ENCODE results near the gene MRPL55.

Gene MRPL55

DNA sequence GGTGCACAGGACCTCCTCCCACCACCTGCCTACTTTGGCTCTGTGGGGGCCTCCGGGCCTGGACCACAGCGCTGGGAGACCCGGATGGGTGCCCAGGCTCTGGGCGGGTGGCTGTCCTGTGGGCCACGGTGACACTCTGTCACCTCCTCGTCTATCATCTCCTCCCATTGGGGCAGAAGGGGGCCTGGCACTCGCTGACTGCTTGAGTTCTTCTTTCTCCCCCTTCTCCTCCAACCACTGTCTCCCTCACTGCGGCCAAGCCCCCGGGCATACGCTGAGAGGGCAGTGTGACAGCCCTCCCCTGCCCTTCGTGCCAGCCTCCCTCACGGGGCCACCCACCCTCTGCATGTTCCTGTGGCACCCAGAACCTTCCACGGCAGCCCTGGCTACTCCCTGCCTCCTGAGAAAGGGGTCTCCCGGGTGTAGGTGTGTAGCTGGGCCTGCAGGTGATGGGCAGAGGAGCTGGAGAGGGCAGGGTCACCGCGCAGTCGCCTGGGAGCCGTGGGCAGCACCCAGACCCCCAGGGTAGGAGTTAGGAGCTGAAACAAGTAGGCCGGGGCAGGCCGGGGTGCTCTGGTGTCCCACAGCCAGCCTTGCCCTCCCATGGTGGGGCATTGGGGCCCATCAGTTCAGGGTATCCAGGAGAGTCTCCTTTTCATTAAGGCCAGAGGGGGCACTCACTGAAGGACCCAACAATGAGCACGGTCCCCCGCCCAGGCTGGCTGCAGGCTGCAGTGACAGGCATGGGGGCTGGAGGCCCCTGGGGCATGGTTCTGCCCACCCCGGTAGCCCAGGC lies 35.8 kb downstream of the MRPL55 start:
- no peak for DNase-seq (ENCODE audit: low read depth in 1 of 2, low spot score in 1 of 2)

DNA sequence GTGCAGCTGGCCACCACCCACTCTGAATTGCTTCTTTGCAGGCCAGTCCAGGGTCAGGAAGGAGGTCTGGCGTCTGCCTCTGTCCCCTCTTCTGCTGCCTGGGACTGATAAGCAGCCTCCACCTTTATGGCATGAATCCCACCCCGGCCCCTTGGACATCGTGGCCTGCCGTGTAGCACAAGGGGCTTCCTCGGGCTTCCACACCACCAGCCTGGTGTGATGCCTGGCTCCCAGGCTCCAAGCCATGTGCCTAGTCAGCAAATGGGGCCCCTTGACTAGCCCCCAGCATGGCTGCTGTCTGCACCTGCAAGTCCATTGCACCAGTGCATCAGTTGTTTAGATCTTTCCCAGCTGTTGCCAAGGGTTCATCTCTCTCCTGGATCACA lies 36.4 kb downstream of the MRPL55 start:
- DNase-seq (ENCODE audit: low read depth in 1 of 2, low spot score in 1 of 2): no peak

DNA sequence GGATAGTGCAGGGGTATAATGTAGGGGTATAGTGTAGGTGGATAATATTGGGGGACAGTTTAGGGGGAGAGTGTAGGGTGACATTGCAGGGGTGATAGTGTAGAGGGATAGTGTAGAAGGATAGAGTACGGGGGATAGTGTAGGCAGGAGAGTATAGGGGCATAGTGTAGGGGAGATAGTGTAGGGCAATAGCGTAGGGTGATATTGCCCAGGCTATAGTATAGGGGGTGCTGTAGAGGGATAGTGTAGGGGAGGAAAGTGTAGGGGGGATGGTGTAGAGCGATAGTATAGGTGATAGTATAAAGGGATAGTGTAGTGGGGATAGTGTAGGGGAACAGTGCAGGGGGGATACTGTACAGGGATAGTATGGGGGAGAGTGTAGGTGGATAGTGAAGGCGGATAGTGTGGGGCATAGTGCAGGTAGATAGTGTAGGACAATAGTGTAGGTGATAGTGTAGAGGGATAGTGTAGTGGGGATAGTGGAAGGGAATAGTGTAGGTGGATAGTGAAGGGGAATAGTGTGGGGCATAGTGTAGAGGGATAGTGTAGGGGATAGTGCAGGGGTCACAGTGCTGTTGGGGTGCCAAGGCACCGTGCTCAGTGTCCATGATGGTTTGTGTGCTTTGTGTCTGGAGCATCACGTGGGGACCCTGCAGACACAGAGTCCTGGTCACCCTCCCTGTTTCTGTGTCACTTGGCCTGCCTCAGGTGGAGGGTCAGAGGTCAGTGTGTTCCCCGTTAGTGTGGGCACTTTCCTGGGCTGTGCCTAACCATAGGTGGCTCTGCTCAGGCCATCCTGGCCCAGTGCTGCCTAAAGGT lies 37.1 kb downstream of the MRPL55 start:
- no peak for DNase-seq (ENCODE audit: low read depth in 1 of 2, low spot score in 1 of 2)

DNA sequence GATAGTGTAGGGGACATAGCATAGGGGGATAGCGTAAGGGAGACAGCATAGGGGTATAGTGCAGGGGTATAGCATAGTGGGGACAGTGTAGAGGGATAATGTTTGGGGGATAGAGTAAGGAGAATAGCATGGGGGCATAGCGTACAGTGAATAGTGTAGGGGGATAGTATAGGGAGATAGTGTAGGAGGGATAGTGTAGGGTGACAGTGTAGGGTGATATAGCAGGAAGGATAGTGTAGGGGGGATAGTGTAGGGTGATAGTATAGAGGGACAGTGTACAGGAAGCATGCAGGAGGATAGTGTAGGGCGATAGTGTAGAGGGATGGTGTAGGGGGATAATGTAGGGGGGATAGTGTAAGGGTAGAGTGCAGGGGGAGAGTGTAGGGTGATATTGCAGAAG lies 38.2 kb downstream of the MRPL55 start:
- DNase-seq (ENCODE audit: low read depth in 1 of 2, low spot score in 1 of 2): no peak

DNA sequence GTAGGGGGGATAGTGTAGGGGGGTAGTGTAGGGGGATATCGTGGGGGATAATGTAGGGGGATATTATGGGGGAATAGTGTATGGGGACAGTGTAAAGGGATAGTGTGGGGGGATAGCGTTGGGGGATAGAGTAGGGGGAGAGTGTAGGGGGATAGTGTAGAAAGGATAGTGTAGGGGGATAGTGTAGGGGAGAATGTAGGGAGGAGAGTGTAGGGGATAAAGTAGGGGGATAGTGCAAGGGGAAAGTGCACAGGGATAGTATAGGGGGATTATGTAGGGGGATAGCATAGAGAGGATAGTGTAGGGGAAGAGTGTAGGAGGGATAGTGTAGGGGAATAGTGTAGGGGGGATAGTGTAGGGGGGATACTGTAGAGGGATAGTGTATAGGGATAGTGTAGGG lies 38.9 kb downstream of the MRPL55 start:
- DNase-seq (ENCODE audit: low read depth in 1 of 2, low spot score in 1 of 2): no peak

DNA sequence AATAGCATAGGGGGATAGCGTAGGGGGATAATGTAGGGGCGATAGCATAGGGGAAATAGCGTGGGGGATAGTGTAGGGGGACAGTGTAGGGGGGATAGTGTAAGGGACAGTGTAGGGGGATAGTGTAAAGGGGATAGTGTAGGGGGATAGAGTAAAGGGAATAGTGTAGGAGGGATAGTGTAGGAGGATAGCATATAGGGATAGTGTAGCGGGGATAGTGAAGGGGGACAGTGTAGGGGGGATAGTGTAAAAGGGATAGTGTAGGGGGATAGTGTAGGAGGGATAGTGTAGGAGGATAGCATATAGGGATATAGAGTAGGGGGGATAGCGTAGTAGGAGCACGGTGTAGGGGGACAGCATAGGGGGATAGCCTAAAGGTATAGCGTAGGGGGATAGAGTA lies 40.7 kb downstream of the MRPL55 start:
- no peak for DNase-seq (ENCODE audit: low read depth in 1 of 2, low spot score in 1 of 2)

DNA sequence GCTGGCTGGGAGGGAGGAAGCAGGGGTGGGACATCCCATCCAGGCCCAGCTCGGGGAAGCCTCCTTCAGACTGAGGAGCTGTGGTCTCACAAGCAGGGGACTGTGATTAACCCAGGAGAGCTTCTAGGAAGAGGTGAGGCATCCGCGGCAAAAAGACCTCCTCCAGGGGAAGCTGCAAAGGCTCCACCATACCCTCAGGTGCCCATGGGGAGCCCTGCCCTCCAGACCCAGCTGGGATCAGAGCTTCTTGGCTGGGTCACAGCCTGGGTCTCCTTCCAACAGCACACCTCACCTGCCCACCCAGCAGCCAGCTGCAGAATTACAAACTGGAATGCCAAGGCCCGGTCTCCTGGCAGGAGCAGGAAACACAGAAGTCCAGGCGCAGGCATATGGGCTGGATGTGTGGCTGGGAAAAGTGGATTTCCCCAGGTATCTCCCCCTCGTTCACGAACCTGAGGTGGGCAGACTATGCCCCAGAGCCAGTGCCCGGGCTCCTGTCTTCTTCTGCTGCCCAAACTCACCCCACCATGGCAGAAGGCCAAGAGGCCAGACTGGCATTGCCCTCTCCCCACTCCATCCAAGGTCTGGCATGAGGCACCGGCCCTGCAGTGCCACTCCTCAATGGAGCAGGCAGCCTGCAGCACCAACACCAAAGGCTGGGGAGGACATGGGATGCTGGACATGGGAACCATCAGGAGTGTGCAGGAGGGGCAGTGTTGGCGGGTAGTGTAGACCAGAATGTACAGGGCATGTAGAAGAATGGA lies 42.0 kb downstream of the MRPL55 start:
- DNase-seq (ENCODE audit: low read depth in 1 of 2, low spot score in 1 of 2): no peak

DNA sequence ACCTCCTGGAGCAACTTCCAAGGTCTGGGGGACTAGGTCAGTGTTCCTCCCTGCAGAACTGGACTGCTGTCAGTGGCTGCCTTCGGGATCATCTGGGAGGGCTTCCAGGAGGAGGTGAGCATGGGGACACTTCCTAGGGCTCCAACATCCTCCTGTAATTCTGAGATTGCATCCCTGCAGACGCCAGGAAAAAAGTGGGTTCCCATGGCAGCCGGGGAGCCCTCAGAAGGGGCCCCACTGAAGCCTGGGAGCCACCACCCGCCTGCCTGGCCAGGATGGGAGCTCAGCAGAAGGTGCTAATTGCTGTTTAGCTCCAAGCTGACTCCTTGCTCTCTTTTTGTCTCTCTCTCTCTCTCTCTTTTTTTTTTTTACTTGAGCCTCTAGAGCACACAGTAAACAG lies 42.7 kb downstream of the MRPL55 start:
- no peak for DNase-seq (ENCODE audit: low read depth in 1 of 2, low spot score in 1 of 2)

DNA sequence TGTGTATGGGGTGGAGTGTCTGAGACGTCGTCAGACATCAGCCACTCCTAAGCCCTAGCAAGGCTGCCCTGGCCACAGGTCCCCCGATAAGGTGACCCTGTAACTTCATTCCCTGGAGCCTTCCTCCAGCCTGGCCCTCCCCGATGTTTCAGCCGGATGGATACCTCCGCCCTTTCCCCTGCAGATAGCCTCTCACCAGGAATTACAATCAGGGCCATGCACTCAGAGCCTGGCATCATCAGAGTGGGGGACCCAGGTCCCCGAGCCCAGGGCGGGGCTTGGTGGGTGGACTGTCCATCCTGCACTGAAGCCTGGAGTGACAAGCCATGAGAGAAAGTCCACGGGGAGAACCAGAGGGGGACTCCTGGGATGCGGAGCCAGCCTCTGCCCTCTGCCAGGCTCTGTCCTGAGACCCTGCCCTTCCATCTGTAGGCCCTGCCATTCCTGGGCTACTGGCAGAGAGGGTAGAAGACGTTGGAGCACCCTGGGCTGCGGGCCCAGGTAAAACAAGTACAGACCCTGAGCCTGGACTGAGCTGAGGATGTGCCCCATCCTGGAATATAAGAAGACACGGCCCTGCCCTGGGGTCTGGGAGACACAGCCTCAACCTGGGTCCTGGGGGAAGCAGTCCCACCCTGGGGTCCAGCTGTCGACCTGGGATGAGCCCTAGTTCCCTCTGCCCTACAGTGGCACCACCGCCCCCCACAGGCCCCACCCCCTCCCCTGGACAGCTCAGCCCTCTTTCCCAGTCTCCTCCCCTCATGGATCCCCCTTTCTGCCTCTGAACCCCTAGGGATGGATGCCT lies 43.4 kb downstream of the MRPL55 start:
- DNase-seq (ENCODE audit: low read depth in 1 of 2, low spot score in 1 of 2): no peak

DNA sequence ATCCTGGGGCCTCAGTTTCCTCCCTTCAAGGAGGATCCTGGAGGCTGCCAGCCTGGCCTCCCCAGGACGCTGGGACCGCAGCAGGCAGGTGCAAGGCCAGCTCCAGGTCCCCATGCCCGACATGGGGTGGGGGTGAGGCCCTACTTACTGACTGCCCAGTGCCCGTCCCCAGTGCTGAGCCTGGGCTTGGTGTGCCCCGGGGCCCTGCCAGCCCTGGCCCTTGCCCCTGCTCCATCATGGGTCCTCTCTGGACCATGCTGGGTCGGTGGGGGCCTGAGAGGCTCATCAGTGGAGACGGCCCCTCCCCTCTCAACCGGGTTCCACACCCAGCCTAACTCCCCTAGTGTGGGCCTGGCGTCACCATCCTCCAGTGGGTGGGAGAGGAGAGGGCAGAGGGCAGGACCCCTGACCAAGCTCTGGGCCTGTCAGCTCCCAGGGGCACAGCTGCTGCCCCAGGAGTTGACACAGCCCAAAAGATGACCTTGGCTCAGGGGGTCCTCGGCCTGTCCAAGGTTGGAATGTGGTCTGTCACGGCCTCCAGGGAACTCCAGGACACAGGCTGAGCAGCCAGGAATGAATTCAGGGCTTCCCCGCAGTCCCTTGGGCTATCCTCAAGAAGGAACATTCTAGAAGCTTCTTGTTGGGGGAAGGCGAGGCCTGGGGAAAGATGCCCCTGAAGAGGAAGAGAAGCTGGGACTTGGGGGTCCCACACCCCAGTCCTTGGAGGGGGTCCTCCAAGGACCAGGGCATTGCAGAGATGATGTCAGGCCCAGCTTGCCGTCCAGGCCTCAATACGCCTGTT lies 44.2 kb downstream of the MRPL55 start:
- no peak for DNase-seq (ENCODE audit: low read depth in 1 of 2, low spot score in 1 of 2)

DNA sequence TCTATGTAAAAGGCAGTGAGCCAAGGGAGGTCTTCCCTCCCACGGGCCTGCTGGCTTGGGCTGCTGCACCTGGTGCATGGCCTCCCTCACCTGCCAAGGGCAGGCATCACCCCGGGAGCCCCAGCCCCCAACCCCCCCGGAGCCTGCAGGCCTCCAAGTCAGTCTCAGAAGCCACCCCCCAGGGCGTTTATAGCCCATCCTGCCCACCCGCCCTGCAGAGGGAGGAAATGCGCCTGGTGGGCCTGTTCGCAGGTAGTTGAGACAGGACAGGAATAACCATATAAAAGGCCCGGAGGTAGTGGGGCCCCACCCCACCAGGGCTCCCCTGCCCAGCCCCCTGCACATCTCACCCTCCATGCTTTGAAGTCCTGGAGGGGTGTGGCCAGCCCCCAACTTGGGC lies 44.8 kb downstream of the MRPL55 start:
- no peak for DNase-seq (ENCODE audit: low read depth in 1 of 2, low spot score in 1 of 2)

DNA sequence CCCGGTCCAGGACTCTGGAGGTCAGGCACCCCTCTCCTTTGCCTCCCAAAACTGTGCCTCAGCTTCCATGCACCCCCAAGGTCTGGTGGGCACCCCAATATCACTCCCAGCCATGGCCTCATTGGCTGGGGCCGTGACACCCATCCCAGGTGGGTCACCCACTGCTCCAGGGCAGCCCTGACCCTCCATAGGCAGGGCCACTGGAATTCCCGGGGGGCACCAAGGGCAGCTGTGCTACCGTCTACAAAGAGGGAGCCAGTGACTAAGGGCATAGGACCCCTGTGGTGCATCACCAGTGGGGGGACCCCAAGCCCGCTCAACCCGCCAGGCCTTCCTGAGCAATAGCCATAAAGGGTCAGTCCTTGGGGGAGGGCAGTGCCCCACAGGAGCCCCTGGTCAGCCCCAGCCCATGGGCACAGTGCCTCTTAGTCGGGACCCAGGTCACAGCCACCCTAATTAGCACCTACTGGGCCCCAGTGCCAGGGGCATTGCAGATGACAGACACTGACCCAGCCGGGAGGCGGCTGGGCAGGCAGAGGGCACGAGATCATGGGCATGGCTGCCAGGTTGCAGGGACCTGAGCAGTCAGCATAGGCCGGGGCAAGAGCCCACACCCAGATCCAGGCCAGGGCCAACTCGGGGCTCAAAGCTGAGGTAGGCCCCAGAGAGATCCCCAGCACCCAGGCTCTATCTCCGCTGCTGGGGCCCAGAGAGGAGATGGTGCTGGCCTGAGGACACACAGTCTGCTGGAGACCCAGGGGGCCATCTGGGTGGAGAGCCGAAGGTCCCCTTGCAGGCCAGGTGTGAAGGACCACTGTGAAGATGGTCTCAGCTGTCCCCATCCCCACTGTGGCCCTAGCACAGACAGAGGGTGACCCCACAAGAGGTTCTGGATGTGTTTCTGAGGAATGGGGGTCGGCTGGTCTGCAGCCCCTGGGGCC lies 45.6 kb downstream of the MRPL55 start:
- no peak for DNase-seq (ENCODE audit: low read depth in 1 of 2, low spot score in 1 of 2)

DNA sequence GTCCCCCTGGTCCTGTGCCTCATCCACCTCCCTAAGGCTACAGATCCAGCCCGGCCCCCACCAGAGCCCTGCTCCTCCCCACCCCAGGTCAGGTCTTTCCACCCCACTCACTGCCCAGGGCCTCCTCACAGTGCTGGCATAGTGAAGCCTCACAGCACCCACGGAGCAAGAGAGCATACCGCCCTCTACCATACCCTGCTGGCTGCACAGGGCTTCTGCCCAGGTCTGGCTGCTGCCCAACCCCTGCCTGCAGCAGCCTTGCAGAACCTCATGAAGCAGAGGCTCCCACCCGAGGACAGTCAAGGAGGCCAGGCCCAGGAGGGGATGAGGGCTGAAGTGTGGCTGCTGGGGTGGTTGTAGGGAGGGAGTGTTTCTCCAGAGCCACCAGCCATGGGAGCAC lies 46.3 kb downstream of the MRPL55 start:
- no peak for DNase-seq (ENCODE audit: low read depth in 1 of 2, low spot score in 1 of 2)

DNA sequence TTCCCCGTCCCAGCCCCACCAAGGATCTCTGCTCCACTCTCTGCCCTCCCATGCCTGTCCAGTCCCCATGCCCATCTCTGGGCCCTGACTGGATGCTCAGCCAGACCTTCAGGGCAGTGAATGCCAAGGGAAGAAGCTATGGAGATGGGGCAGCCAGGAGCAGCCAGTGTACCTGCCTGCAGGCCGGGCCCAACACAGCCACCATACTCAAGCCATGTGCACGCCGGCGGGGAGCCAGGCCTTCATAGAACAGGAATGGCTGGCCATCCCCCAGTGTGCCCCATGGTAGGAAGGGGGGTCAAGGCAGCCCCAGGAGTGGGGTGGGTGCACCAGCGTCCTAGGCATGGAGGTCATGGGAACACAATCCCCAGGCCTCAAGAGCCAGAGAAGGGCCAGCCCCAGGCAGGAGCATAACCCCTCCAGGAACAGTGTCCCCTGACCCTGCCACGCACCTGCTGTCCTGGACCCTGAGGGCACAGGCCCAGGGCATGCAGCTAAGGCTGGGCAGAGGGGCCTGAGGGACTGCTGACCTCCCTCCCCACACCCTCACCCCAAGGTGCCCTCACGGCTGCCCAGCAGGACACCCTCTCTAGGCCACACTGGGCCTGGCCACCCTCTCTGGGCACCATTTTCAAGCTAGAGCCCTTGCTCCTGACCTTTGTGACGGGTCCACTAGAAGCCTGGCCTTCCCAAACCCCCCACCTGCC lies 46.9 kb downstream of the MRPL55 start:
- DNase-seq (ENCODE audit: low read depth in 1 of 2, low spot score in 1 of 2): no peak

DNA sequence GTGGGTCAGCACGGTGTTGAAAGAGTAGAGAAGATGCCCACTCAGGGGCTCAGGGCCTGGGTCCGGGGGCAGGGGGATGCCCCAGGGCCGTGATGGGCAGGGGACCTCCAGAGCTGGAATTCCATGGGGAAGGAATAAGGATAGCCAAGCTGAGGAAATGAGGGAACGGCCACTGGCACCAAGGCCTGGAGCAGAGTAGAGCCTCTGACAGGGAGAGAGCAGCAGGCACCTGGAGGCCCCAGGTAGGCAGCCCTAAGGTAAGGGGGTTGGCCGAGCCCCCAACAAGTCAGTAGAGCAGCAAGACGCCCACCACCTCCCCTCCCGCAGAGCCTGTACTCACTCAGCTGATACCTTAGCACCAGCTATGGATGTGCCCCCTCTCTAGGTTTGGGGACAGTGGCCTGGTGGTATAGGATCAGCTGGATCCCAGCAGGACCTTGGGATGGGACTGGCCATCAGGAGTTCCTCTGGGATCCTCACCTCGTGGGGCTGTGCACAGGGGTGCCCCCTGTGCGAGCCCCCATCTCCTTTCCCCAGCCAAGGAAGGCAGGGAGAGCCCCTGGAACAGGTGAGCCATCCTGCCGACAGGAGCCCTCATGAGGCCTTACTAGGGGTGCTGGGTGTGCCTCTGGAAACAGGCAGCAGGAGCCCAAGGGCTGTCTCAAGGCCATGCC lies 47.6 kb downstream of the MRPL55 start:
- no peak for DNase-seq (ENCODE audit: low read depth in 1 of 2, low spot score in 1 of 2)

DNA sequence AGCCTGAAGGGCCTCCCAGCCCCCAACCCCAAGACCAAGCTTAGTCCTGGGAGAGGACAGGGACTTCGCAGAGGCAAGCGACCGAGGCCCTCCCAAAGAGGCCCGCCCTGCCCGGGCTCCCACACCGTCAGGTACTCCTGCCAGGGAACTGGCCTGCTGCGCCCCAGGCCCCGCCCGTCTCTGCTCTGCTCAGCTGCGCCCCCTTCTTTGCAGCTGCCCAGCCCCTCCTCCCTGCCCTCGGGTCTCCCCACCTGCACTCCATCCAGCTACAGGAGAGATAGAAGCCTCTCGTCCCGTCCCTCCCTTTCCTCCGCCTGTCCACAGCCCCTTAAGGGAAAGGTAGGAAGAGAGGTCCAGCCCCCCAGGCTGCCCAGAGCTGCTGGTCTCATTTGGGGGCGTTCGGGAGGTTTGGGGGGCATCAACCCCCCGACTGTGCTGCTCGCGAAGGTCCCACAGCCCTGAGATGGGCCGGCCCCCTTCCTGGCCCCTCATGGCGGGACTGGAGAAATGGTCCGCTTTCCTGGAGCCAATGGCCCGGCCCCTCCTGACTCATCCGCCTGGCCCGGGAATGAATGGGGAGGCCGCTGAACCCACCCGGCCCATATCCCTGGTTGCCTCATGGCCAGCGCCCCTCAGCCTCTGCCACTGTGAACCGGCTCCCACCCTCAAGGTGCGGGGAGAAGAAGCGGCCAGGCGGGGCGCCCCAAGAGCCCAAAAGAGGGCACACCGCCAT lies 48.5 kb downstream of the MRPL55 start:
- no peak for DNase-seq (ENCODE audit: low read depth in 1 of 2, low spot score in 1 of 2)
